HepG2 (cell line): ENCODE results near the gene EPB41L2. TPM values are rescaled to one million over a fixed set of nuclear protein-coding genes. Genes with fewer than 3 reads are reported as not detected.

Source experiments
- E2F2 ChIP-seq: sonication (generic); formaldehyde crosslinking; IDR thresholded peaks from 2 replicates; pipeline ENCODE4 v1.4.0; 2020; ENCODE audit warnings: missing genetic modification reagents, borderline replicate concordance
- ETV6 ChIP-seq: sonication (generic); formaldehyde crosslinking; conservative IDR thresholded peaks from 2 replicates; pipeline ENCODE4 v1.4.0; 2020; ENCODE audit warnings: missing genetic modification reagents
- JARID2 ChIP-seq: sonication (generic); formaldehyde crosslinking; IDR thresholded peaks from 2 replicates; pipeline ENCODE4 v1.8.1; 2023; ENCODE audit warnings: missing genetic modification reagents, inconsistent platforms; ENCODE audit not compliant: insufficient replicate concordance
- KAT8 ChIP-seq: IDR thresholded peaks from 2 replicates; pipeline ENCODE4 v1.6.1; 2016; ENCODE audit warnings: missing genetic modification reagents, missing compliant biosample characterization
- KDM2A ChIP-seq: sonication (generic); formaldehyde crosslinking; IDR thresholded peaks from 2 replicates; pipeline ENCODE4 v1.4.0; 2020; ENCODE audit warnings: low read depth, missing genetic modification reagents, borderline replicate concordance
- MAX ChIP-seq: IDR thresholded peaks from 2 replicates; pipeline ENCODE4 v1.6.1; 2012; ENCODE audit warnings: inconsistent platforms
- POGK ChIP-seq: sonication (generic); formaldehyde crosslinking; conservative IDR thresholded peaks from 2 replicates; pipeline ENCODE4 v1.8.0; 2022; ENCODE audit warnings: mild to moderate bottlenecking, moderate library complexity, missing genetic modification reagents
- REPIN1 ChIP-seq: sonication (generic); formaldehyde crosslinking; IDR thresholded peaks from 2 replicates; pipeline ENCODE4 v1.8.0; 2022; ENCODE audit warnings: missing genetic modification reagents, low read depth, mild to moderate bottlenecking, borderline replicate concordance
- RXRA ChIP-seq: sonication (generic); formaldehyde crosslinking; IDR thresholded peaks from 2 replicates; pipeline ENCODE4 v1.5.1; 2020; ENCODE audit warnings: missing genetic modification reagents
- SMAD3 ChIP-seq: sonication (generic); formaldehyde crosslinking; IDR thresholded peaks from 2 replicates; pipeline ENCODE4 v1.4.0; 2020; ENCODE audit warnings: missing genetic modification reagents
- SRY ChIP-seq: sonication (generic); formaldehyde crosslinking; IDR thresholded peaks from 2 replicates; pipeline ENCODE4 v1.8.0; 2022; ENCODE audit warnings: mild to moderate bottlenecking, missing genetic modification reagents
- SUZ12 ChIP-seq: fragments of 150-350 bp; IDR thresholded peaks from 2 replicates; pipeline ENCODE4 v1.6.1; 2014; ENCODE audit warnings: low read depth, low read length
- ZBTB42 ChIP-seq: sonication (generic); formaldehyde crosslinking; IDR thresholded peaks from 2 replicates; pipeline ENCODE4 v1.5.0; 2020; ENCODE audit warnings: mild to moderate bottlenecking, missing genetic modification reagents
- ZNF546 ChIP-seq: sonication (generic); formaldehyde crosslinking; conservative IDR thresholded peaks from 2 replicates; pipeline ENCODE4 v1.8.1; 2023; ENCODE audit warnings: mild to moderate bottlenecking, missing genetic modification reagents
- polyA plus RNA-seq, 8 experiments: library from polyadenylated mRNA; depleted of rRNA in 3 of 8; stranded (reverse) in 7 of 8; unstranded in 1 of 8; fragments of >200 nt; fragmentation: Illumina TruSeq in 4 of 8; extraction: Trizol in 4 of 8; gene quantifications; 2 replicates each; pipeline versions ENCODE4 v1.2.1 to v1.2.3, GENCODE V29; 2011 to 2016; ENCODE audit warnings: low read depth in 4 of 8, missing spikeins in 1 of 8, mixed read lengths in 1 of 8; ENCODE audit not compliant: insufficient read depth in 1 of 8
- total RNA-seq, 5 experiments: library from RNA; depleted of rRNA; stranded (reverse); fragments of >200 nt; fragmentation: Illumina TruSeq; extraction: Trizol; gene quantifications; 2 replicates each; pipeline ENCODE4 v1.2.3, GENCODE V29; 2016; ENCODE audit warnings: low read depth in 1 of 5
- TF ChIP-seq, protein P1 (sequence below): sonication (generic); formaldehyde crosslinking; IDR thresholded peaks from 2 replicates; pipeline ENCODE4 v1.5.1; 2020; ENCODE audit warnings: missing genetic modification reagents, mild to moderate bottlenecking, borderline replicate concordance
- TF ChIP-seq, protein P2 (sequence below): sonication (generic); formaldehyde crosslinking; IDR thresholded peaks from 2 replicates; pipeline ENCODE4 v1.4.0; 2020; ENCODE audit warnings: missing genetic modification reagents
- TF ChIP-seq, protein P3 (sequence below): sonication (generic); formaldehyde crosslinking; IDR thresholded peaks from 2 replicates; pipeline ENCODE4 v1.9.0; 2021; ENCODE audit warnings: missing genetic modification reagents, borderline replicate concordance
- TF ChIP-seq, protein P4 (sequence below): sonication (generic); formaldehyde crosslinking; IDR thresholded peaks from 2 replicates; pipeline ENCODE4 v1.4.0; 2020; ENCODE audit warnings: missing genetic modification reagents

Gene EPB41L2
- total and polyA plus RNA-seq, 2 of the 13 experiments (the other 11 are each of a cell fraction or from before 2014, with no cell fraction given), result 41.7 to 56.4 TPM

DNA sequence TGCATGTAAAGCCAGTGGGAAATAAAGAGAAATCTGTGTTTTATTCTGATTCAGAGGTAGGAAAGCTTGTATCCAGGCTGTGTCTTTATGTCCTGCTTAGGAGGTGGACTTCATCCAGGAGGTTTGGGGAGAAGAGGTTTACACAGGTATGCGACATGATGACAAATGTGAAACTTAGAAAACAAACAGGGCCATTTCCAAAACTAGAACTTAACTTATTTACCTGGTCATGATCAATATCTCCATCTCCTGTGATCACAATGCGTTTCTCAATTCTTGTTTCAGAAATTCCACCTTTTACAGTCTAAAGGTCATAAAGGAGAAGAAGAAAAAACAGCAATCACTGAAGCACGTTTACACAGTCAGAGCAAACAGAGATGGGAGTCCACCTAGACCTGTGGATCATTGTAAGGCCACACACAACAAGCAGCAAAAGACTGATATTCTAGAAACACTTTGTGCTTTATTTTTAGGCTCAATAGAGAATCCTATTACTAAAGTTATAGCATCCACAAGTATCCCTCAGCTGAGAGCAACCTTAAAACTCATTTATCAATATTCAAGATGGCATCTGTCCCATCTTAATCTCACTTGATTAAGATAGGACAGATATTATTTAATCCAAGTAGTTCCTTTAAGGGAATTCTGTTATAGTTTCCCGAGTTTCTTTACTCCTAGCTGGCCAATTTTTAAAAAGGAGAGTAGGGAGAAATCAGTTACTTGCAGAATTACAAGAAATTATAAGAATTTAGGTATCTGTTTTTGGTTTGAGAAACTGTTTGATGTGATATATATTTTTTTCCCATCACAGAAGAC is 199.4 kb downstream of the EPB41L2 start (continued):
- TF ChIP-seq ZNF546 (CRISPR knock-in tag) (no peak), SMAD3 (CRISPR knock-in tag) (peak; percentile 98), ZBTB42 (CRISPR knock-in tag) (no peak), JARID2 (CRISPR knock-in tag) (no peak), POGK (peak; percentile 54; the same call in 1 of the 2 replicates), KAT8 (CRISPR knock-in tag) (peak; percentile 90), ETV6 (no peak), REPIN1 (peak; percentile 81; the same call in 1 of the 2 replicates), SRY (CRISPR knock-in tag) (no peak), SUZ12 (no peak), E2F2 (CRISPR knock-in tag) (no peak), RXRA (peak; percentile 73; the same call in 1 of the 2 replicates), MAX (peak; percentile 75), KDM2A (CRISPR knock-in tag) (no peak)
- TF ChIP-seq, protein P1, sequence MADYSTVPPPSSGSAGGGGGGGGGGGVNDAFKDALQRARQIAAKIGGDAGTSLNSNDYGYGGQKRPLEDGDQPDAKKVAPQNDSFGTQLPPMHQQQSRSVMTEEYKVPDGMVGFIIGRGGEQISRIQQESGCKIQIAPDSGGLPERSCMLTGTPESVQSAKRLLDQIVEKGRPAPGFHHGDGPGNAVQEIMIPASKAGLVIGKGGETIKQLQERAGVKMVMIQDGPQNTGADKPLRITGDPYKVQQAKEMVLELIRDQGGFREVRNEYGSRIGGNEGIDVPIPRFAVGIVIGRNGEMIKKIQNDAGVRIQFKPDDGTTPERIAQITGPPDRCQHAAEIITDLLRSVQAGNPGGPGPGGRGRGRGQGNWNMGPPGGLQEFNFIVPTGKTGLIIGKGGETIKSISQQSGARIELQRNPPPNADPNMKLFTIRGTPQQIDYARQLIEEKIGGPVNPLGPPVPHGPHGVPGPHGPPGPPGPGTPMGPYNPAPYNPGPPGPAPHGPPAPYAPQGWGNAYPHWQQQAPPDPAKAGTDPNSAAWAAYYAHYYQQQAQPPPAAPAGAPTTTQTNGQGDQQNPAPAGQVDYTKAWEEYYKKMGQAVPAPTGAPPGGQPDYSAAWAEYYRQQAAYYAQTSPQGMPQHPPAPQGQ (CRISPR knock-in tag), result no peak
- TF ChIP-seq, protein P2, sequence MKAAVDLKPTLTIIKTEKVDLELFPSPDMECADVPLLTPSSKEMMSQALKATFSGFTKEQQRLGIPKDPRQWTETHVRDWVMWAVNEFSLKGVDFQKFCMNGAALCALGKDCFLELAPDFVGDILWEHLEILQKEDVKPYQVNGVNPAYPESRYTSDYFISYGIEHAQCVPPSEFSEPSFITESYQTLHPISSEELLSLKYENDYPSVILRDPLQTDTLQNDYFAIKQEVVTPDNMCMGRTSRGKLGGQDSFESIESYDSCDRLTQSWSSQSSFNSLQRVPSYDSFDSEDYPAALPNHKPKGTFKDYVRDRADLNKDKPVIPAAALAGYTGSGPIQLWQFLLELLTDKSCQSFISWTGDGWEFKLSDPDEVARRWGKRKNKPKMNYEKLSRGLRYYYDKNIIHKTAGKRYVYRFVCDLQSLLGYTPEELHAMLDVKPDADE (CRISPR knock-in tag), result no peak
- TF ChIP-seq, protein P3, sequence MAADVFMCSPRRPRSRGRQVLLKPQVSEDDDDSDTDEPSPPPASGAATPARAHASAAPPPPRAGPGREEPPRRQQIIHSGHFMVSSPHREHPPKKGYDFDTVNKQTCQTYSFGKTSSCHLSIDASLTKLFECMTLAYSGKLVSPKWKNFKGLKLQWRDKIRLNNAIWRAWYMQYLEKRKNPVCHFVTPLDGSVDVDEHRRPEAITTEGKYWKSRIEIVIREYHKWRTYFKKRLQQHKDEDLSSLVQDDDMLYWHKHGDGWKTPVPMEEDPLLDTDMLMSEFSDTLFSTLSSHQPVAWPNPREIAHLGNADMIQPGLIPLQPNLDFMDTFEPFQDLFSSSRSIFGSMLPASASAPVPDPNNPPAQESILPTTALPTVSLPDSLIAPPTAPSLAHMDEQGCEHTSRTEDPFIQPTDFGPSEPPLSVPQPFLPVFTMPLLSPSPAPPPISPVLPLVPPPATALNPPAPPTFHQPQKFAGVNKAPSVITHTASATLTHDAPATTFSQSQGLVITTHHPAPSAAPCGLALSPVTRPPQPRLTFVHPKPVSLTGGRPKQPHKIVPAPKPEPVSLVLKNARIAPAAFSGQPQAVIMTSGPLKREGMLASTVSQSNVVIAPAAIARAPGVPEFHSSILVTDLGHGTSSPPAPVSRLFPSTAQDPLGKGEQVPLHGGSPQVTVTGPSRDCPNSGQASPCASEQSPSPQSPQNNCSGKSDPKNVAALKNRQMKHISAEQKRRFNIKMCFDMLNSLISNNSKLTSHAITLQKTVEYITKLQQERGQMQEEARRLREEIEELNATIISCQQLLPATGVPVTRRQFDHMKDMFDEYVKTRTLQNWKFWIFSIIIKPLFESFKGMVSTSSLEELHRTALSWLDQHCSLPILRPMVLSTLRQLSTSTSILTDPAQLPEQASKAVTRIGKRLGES (CRISPR knock-in tag), result no peak
- TF ChIP-seq, protein P4, sequence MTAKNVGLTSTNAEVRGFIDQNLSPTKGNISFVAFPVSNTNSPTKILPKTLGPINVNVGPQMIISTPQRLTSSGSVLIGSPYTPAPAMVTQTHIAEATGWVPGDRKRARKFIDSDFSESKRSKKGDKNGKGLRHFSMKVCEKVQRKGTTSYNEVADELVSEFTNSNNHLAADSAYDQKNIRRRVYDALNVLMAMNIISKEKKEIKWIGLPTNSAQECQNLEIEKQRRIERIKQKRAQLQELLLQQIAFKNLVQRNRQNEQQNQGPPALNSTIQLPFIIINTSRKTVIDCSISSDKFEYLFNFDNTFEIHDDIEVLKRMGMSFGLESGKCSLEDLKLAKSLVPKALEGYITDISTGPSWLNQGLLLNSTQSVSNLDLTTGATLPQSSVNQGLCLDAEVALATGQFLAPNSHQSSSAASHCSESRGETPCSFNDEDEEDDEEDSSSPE, result peak; percentile 74
